SU-DHL-6 (cell line): Measurements from ENCODE around the gene ANXA3.

Source experiments
- H2AFZ ChIP-seq: fragments of 200-600 bp; sonication (generic); 2 replicates; pipeline ENCODE4 v1.6.1; 2014; ENCODE audit warnings: low read depth, mild to moderate bottlenecking, moderate library complexity, mixed read lengths, antibody characterized with exemption, low read length; ENCODE audit not compliant: severe bottlenecking
- H3F3A ChIP-seq: fragments of 200-600 bp; shearing (Covaris generic); 2 replicates; pipeline ENCODE4 v1.6.0; 2016; ENCODE audit warnings: antibody characterized with exemption, mild to moderate bottlenecking; ENCODE audit not compliant: insufficient read depth
- H3K27ac ChIP-seq: fragments of 200-600 bp; sonication (generic); 2 replicates; pipeline ENCODE4 v1.5.1; 2016; ENCODE audit warnings: low read depth, mild to moderate bottlenecking, low read length, moderate library complexity, mixed read lengths
- H3K27me3 ChIP-seq: fragments of 200-600 bp; sonication (generic), shearing (Covaris generic); 2 replicates; pipeline ENCODE4 v1.6.0; 2014; ENCODE audit warnings: mild to moderate bottlenecking, low read length
- H3K36me3 ChIP-seq: fragments of 200-600 bp; sonication (generic); 2 replicates; pipeline ENCODE4 v1.6.1; 2014; ENCODE audit warnings: mild to moderate bottlenecking, low read length, mixed read lengths
- H3K4me2 ChIP-seq: fragments of 300-600, 200-600 bp; shearing (Covaris generic), sonication (generic); 2 replicates; pipeline ENCODE4 v1.6.0; 2014; ENCODE audit warnings: low read length, low read depth, mild to moderate bottlenecking; ENCODE audit not compliant: poor library complexity, severe bottlenecking
- H3K4me3 ChIP-seq: fragments of 200-600 bp; sonication (generic); 2 replicates; pipeline ENCODE4 v1.5.1; 2014; ENCODE audit warnings: antibody characterized with exemption, low read length, mild to moderate bottlenecking, mixed read lengths; ENCODE audit not compliant: insufficient read depth, poor library complexity, severe bottlenecking
- H3K79me2 ChIP-seq: fragments of 200-600 bp; sonication (generic); 2 replicates; pipeline ENCODE4 v1.6.1; 2014; ENCODE audit warnings: mild to moderate bottlenecking, low read length, moderate library complexity; ENCODE audit not compliant: insufficient read depth
- H3K9ac ChIP-seq: fragments of 200-600 bp; sonication (generic); 2 replicates; pipeline ENCODE4 v1.7.0; 2014; ENCODE audit warnings: mild to moderate bottlenecking, low read length
- H3K9me2 ChIP-seq: fragments of 200-600 bp; sonication (generic); replicated peaks from 2 replicates; pipeline ENCODE4 v1.6.1; 2014; ENCODE audit warnings: low read length; ENCODE audit not compliant: insufficient read depth
- H3K9me3 ChIP-seq: fragments of 200-600 bp; sonication (generic); 2 replicates; pipeline ENCODE4 v1.6.1; 2014; ENCODE audit warnings: low read length, mixed read lengths; ENCODE audit not compliant: insufficient read depth
- H4K20me1 ChIP-seq: fragments of 200-600 bp; sonication (generic); 2 replicates; pipeline ENCODE4 v1.6.1; 2014; ENCODE audit warnings: low read depth, mild to moderate bottlenecking, antibody characterized with exemption, low read length, moderate library complexity, mixed read lengths
- CTCF ChIP-seq: fragments of 200-600 bp; sonication (generic); IDR thresholded peaks from one replicate; pipeline ENCODE4 v1.5.1; 2017; ENCODE audit warnings: antibody characterized with exemption, mild to moderate bottlenecking, low read length, moderate library complexity; ENCODE audit not compliant: insufficient read depth, poor library complexity, severe bottlenecking
- EZH2phosphoT487 ChIP-seq: fragments of 200-600 bp; sonication (generic), shearing (Covaris generic); conservative IDR thresholded peaks from 2 replicates; pipeline ENCODE4 v1.6.1; 2018; ENCODE audit warnings: mild to moderate bottlenecking, antibody characterized with exemption, low read length, moderate library complexity, mixed read lengths

Gene ANXA3

GRCh38 chr4:78656968-78657445, 105.4 kb downstream of the ANXA3 start:
- no peaks in the 10 kb centered on the region for H3K9me2 ChIP-seq
- no peak for TF ChIP-seq CTCF
- no peak for TF ChIP-seq EZH2phosphoT487
- no peak overlapping the region for H3K4me3 ChIP-seq
- H3K9ac ChIP-seq: no peak overlapping the region
- H3K36me3 ChIP-seq: no peaks in the 10 kb centered on the region
- no peak overlapping the region for H3K4me2 ChIP-seq
- H3K9me3 ChIP-seq: no peaks in the 10 kb centered on the region
- no peaks in the 10 kb centered on the region for H3K27me3 ChIP-seq
- no peak overlapping the region for H3K27ac ChIP-seq
- no peak overlapping the region for H2AFZ ChIP-seq
- no peaks in the 10 kb centered on the region for H4K20me1 ChIP-seq
- no peaks in the 10 kb centered on the region for H3F3A ChIP-seq
- H3K79me2 ChIP-seq: no peaks in the 10 kb centered on the region

- Histone ChIP-seq H3K9me2 (no peaks in the 10 kb centered on the region), H3K4me2 (no peak overlapping the region), H2AFZ (no peak overlapping the region), H3K79me2 (no peaks in the 10 kb centered on the region), H4K20me1 (no peaks in the 10 kb centered on the region), H3K27ac (no peak overlapping the region), H3K4me3 (no peak overlapping the region), H3K9ac (no peak overlapping the region), H3K9me3 (no peaks in the 10 kb centered on the region), H3K27me3 (no peaks in the 10 kb centered on the region), H3K36me3 (no peaks in the 10 kb centered on the region), H3F3A (no peaks in the 10 kb centered on the region)
- no peak for TF ChIP-seq EZH2phosphoT487
- TF ChIP-seq CTCF: no peak
These were observed 107.7 kb downstream of the ANXA3 start for GRCh38 chr4:78659264-78659663.

- TF ChIP-seq CTCF (no peak), EZH2phosphoT487 (no peak)
- Histone ChIP-seq H3K9ac (no peak overlapping the region), H3K4me2 (no peak overlapping the region)
These were observed 108.1 kb downstream of the ANXA3 start for GRCh38 chr4:78659665-78660064.

More at GRCh38 chr4:78659665-78660064, 108.1 kb downstream of the ANXA3 start:
- Histone ChIP-seq H3K27me3 (no peaks in the 10 kb centered on the region), H3K36me3 (no peaks in the 10 kb centered on the region), H3K9me2 (no peaks in the 10 kb centered on the region), H2AFZ (no peak overlapping the region), H3K9me3 (no peaks in the 10 kb centered on the region), H3K27ac (no peak overlapping the region), H3K4me3 (no peak overlapping the region), H3K79me2 (no peaks in the 10 kb centered on the region), H3F3A (no peaks in the 10 kb centered on the region), H4K20me1 (no peaks in the 10 kb centered on the region)
